Measurements from ENCODE around the gene ZNF683.

Gene ZNF683

DNA sequence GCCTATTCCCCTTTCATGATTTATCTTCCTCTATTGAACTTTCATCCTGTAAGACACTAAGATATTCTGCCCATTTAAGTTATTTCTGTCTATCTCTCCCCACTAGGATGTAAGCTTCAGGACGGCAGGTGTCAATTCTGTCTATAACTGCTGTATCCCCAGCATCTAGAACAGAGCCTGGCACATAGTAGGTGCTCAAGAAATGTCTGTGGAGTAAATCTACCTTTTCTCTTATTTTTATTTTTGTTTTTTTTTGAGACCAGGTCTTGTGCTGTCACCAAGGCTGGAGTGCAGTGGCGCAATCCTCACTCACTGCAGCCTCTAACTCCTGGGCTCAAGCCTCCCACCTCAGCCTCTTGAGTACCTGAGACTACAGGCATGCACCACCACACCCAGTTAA, 49.2 kb downstream of the ZNF683 start:
- 88 to 96% methylated on average over 2 of the region's 2 CpGs for WGBS, 2 experiments
- Histone ChIP-seq H3K27ac (ENCODE audit: insufficient read depth, low read depth, low read length, poor library complexity, severe bottlenecking) (no peak overlapping the region), H3K4me3 (ENCODE audit: insufficient read depth, low read depth, low read length) (no peak overlapping the region), H3K36me3 (ENCODE audit: control insufficient read depth, insufficient read depth, low read length) (peaks cover 4% of the 10 kb centered on the region), H3K27me3 (ENCODE audit: control insufficient read depth, insufficient read depth, low read length, poor library complexity, severe bottlenecking) (no peaks in the 10 kb centered on the region), H3K4me1 (ENCODE audit: control insufficient read depth, insufficient read depth, low read length) (no peaks in the 10 kb centered on the region), H3K9me3 (ENCODE audit: control insufficient read depth, low read length) (no peaks in the 10 kb centered on the region)

- Histone ChIP-seq H3K9me3 (ENCODE audit: control insufficient read depth, low read length) (no peaks in the 10 kb centered on the region), H3K36me3 (ENCODE audit: control insufficient read depth, insufficient read depth, low read length) (peaks cover 4% of the 10 kb centered on the region), H3K4me3 (ENCODE audit: insufficient read depth, low read depth, low read length) (no peak overlapping the region), H3K27ac (ENCODE audit: insufficient read depth, low read depth, low read length, poor library complexity, severe bottlenecking) (no peak overlapping the region), H3K27me3 (ENCODE audit: control insufficient read depth, insufficient read depth, low read length, poor library complexity, severe bottlenecking) (no peaks in the 10 kb centered on the region), H3K4me1 (ENCODE audit: control insufficient read depth, insufficient read depth, low read length) (peaks cover 7% of the 10 kb centered on the region)
- 88 to 90% methylated on average over 10 of the region's 10 CpGs for WGBS, 2 experiments
Measured at GRCh38 chr1:26322042-26322331, 50.6 kb downstream of the ZNF683 start.

- Histone ChIP-seq H3K27ac (ENCODE audit: insufficient read depth, low read depth, low read length, poor library complexity, severe bottlenecking) (no peak overlapping the region), H3K4me1 (ENCODE audit: control insufficient read depth, insufficient read depth, low read length) (peaks cover 7% of the 10 kb centered on the region), H3K27me3 (ENCODE audit: control insufficient read depth, insufficient read depth, low read length, poor library complexity, severe bottlenecking) (no peaks in the 10 kb centered on the region), H3K9me3 (ENCODE audit: control insufficient read depth, low read length) (no peaks in the 10 kb centered on the region), H3K4me3 (ENCODE audit: insufficient read depth, low read depth, low read length) (no peak overlapping the region), H3K36me3 (ENCODE audit: control insufficient read depth, insufficient read depth, low read length) (peaks cover 4% of the 10 kb centered on the region)
- 45 to 47% methylated on average over 15 to 16 of the region's 16 CpGs for WGBS, 2 experiments
Measured at GRCh38 chr1:26321315-26322041, 51.1 kb downstream of the ZNF683 start.

- Histone ChIP-seq H3K36me3 (ENCODE audit: control insufficient read depth, insufficient read depth, low read length) (peaks cover 4% of the 10 kb centered on the region), H3K27ac (ENCODE audit: insufficient read depth, low read depth, low read length, poor library complexity, severe bottlenecking) (no peak overlapping the region), H3K4me3 (ENCODE audit: insufficient read depth, low read depth, low read length) (no peak overlapping the region), H3K27me3 (ENCODE audit: control insufficient read depth, insufficient read depth, low read length, poor library complexity, severe bottlenecking) (no peaks in the 10 kb centered on the region), H3K4me1 (ENCODE audit: control insufficient read depth, insufficient read depth, low read length) (peaks cover 7% of the 10 kb centered on the region), H3K9me3 (ENCODE audit: control insufficient read depth, low read length) (no peaks in the 10 kb centered on the region)
- 89 to 93% methylated on average over 2 of the region's 2 CpGs for WGBS, 2 experiments
Measured at GRCh38 chr1:26320896-26321295, 51.7 kb downstream of the ZNF683 start.

GRCh38 chr1:26318338-26319064, 54.0 kb downstream of the ZNF683 start:
- no peaks in the 10 kb centered on the region for H3K9me3 ChIP-seq (ENCODE audit: control insufficient read depth, low read length)
- peaks cover 7% of the 10 kb centered on the region for H3K4me1 ChIP-seq (ENCODE audit: control insufficient read depth, insufficient read depth, low read length)
- H3K27me3 ChIP-seq (ENCODE audit: control insufficient read depth, insufficient read depth, low read length, poor library complexity, severe bottlenecking), result no peaks in the 10 kb centered on the region
- no peak overlapping the region for H3K4me3 ChIP-seq (ENCODE audit: insufficient read depth, low read depth, low read length)
- 89 to 94% methylated on average over 9 of the region's 9 CpGs for WGBS, 2 experiments
- H3K36me3 ChIP-seq (ENCODE audit: control insufficient read depth, insufficient read depth, low read length), result no peaks in the 10 kb centered on the region
- no peak overlapping the region for H3K27ac ChIP-seq (ENCODE audit: insufficient read depth, low read depth, low read length, poor library complexity, severe bottlenecking)

DNA sequence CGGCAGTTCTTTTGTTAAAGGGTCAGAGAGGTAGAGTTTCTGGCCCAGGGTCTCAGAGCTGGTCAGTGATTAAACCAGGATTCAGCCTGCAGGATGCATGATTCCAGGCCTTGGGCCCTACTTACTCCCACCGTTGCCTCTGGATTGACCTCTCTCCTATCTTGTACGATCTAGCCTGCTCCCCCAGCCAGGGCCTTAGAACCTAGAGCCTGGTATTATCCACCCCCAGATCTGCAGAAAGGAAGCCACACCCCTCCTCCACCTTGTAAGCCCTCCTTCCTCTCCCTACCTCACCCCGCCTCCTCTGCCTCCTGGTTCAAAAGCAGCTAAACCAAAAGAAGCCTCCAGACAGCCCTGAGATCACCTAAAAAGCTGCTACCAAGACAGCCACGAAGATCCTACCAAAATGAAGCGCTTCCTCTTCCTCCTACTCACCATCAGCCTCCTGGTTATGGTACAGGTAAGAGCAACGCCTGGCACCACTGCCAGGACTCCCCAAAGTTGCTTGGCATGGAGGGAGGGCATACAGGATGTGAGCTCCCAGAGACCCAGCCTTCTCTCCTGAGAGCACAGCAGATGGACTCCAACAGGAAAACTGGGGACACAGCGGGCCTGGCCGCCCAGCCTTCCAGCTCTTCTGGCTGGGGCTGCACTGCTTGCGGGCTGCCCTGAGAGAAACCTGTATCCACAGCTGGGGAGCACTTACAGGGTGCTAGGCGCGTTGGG, 54.8 kb downstream of the ZNF683 start, which contains the start of gene CD52:
Gene CD52, plus strand, starts transcription at position 347 of the 726 bp plus-strand sequence. Its CDS starts 60 bp downstream, at position 407.
- H3K4me3 ChIP-seq (ENCODE audit: insufficient read depth, low read depth, low read length), result no peak within 1 kb of the TSS
- H3K4me1 ChIP-seq (ENCODE audit: control insufficient read depth, insufficient read depth, low read length), result peaks cover 7% of the 10 kb centered on the region
- WGBS, 2 experiments, result 78% methylated on average over 12 of the region's 12 CpGs
- H3K36me3 ChIP-seq (ENCODE audit: control insufficient read depth, insufficient read depth, low read length), result no peaks in the 10 kb centered on the region
- no peaks in the 10 kb centered on the region for H3K9me3 ChIP-seq (ENCODE audit: control insufficient read depth, low read length)
- no peaks in the 10 kb centered on the region for H3K27me3 ChIP-seq (ENCODE audit: control insufficient read depth, insufficient read depth, low read length, poor library complexity, severe bottlenecking)
- H3K27ac ChIP-seq (ENCODE audit: insufficient read depth, low read depth, low read length, poor library complexity, severe bottlenecking), result no peak within 1 kb of the TSS

- H3K27me3 ChIP-seq (ENCODE audit: control insufficient read depth, insufficient read depth, low read length, poor library complexity, severe bottlenecking), result no peaks in the 10 kb centered on the region
- no peaks in the 10 kb centered on the region for H3K9me3 ChIP-seq (ENCODE audit: control insufficient read depth, low read length)
- H3K4me3 ChIP-seq (ENCODE audit: insufficient read depth, low read depth, low read length), result no peak overlapping the region
- H3K4me1 ChIP-seq (ENCODE audit: control insufficient read depth, insufficient read depth, low read length), result peaks cover 7% of the 10 kb centered on the region
- H3K27ac ChIP-seq (ENCODE audit: insufficient read depth, low read depth, low read length, poor library complexity, severe bottlenecking), result no peak overlapping the region
- no peaks in the 10 kb centered on the region for H3K36me3 ChIP-seq (ENCODE audit: control insufficient read depth, insufficient read depth, low read length)
- 85 to 96% methylated on average over 2 of the region's 2 CpGs for WGBS, 2 experiments
Measured at GRCh38 chr1:26317146-26317545, 55.4 kb downstream of the ZNF683 start.

- Histone ChIP-seq H3K27ac (ENCODE audit: insufficient read depth, low read depth, low read length, poor library complexity, severe bottlenecking) (no peak overlapping the region), H3K4me3 (ENCODE audit: insufficient read depth, low read depth, low read length) (no peak overlapping the region), H3K36me3 (ENCODE audit: control insufficient read depth, insufficient read depth, low read length) (no peaks in the 10 kb centered on the region), H3K9me3 (ENCODE audit: control insufficient read depth, low read length) (no peaks in the 10 kb centered on the region), H3K27me3 (ENCODE audit: control insufficient read depth, insufficient read depth, low read length, poor library complexity, severe bottlenecking) (no peaks in the 10 kb centered on the region), H3K4me1 (ENCODE audit: control insufficient read depth, insufficient read depth, low read length) (peaks cover 7% of the 10 kb centered on the region)
- WGBS, 2 experiments, result 83 to 92% methylated on average over 8 of the region's 8 CpGs
Measured at GRCh38 chr1:26315874-26316850, 56.4 kb downstream of the ZNF683 start.

DNA sequence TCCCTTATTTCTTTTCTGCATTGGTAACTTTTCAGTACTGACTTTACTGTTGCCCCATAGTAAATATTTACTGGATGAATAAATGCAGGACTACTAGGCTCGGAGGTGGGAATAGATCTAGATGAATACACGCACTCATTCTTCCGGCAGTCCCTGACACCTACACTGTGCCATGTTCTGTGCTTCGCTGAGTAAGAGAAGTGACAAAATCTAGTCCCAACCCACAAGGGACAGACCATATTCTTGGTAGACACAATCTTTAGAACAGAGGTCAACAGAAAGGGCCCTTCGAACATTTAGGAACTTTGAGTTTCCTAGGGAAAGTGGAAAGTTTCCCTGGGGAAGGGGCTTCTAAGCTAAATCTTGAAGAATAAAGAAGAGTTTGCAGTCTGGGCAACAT, 58.0 kb downstream of the ZNF683 start:
- H3K4me3 ChIP-seq (ENCODE audit: insufficient read depth, low read depth, low read length), result no peak overlapping the region
- 94% methylated on average over 5 of the region's 5 CpGs for WGBS, 2 experiments
- H3K27ac ChIP-seq (ENCODE audit: insufficient read depth, low read depth, low read length, poor library complexity, severe bottlenecking), result no peak overlapping the region
- no peaks in the 10 kb centered on the region for H3K27me3 ChIP-seq (ENCODE audit: control insufficient read depth, insufficient read depth, low read length, poor library complexity, severe bottlenecking)
- H3K9me3 ChIP-seq (ENCODE audit: control insufficient read depth, low read length), result no peaks in the 10 kb centered on the region
- peaks cover 7% of the 10 kb centered on the region for H3K4me1 ChIP-seq (ENCODE audit: control insufficient read depth, insufficient read depth, low read length)
- no peaks in the 10 kb centered on the region for H3K36me3 ChIP-seq (ENCODE audit: control insufficient read depth, insufficient read depth, low read length)
